Measurements from ENCODE around the gene PTPRT.

Gene PTPRT

DNA sequence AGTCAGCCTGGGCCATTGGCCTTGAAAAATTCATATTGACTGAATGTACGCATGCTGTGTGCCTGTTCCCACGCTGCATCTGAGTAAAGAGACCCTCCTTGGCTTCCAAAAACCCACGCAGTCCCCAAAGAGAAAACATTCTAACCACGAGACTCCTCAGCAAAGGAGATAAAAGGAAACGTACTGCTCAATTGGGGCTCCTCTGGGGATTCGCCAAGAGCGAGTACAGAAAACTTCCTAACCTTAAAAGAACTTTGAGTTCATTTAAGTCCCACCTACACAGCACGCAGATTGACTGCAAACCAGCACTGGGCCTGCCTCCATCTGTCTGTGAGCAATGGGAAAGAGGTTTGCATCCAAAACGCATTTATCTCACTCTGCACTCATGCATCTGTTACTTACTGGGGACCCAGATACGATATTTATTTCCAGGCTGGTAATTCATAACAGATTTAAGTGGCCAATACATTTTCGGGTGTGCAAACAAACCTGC lies 1065.7 kb downstream of the PTPRT start:
- TF ChIP-seq, protein P1, sequence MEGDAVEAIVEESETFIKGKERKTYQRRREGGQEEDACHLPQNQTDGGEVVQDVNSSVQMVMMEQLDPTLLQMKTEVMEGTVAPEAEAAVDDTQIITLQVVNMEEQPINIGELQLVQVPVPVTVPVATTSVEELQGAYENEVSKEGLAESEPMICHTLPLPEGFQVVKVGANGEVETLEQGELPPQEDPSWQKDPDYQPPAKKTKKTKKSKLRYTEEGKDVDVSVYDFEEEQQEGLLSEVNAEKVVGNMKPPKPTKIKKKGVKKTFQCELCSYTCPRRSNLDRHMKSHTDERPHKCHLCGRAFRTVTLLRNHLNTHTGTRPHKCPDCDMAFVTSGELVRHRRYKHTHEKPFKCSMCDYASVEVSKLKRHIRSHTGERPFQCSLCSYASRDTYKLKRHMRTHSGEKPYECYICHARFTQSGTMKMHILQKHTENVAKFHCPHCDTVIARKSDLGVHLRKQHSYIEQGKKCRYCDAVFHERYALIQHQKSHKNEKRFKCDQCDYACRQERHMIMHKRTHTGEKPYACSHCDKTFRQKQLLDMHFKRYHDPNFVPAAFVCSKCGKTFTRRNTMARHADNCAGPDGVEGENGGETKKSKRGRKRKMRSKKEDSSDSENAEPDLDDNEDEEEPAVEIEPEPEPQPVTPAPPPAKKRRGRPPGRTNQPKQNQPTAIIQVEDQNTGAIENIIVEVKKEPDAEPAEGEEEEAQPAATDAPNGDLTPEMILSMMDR (IDR thresholded peaks at IDR 0.05; ENCODE audit: control extremely low read depth, extremely low read depth, low read depth, missing control alignments): no peak
- DNase-seq (ENCODE audit: extremely low spot score): no peak
- CTCF ChIA-PET: no interaction called here
- POLR2A ChIA-PET: no interaction called here

- ChIA-PET CTCF (no interaction called here), POLR2A (no interaction called here)
- no peak for DNase-seq (ENCODE audit: extremely low spot score)
- TF ChIP-seq, protein P1 (IDR thresholded peaks at IDR 0.05; ENCODE audit: control extremely low read depth, extremely low read depth, low read depth, missing control alignments): no peak
These were observed 1071.1 kb downstream of the PTPRT start for GRCh38 chr20:42118409-42119125.

GRCh38 chr20:42118001-42118400 lies 1071.7 kb downstream of the PTPRT start:
- ChIA-PET CTCF (no interaction called here), POLR2A (no interaction called here)
- TF ChIP-seq, protein P1 (IDR thresholded peaks at IDR 0.05; ENCODE audit: control extremely low read depth, extremely low read depth, low read depth, missing control alignments): no peak
- DNase-seq (ENCODE audit: extremely low spot score): no peak

GRCh38 chr20:42113236-42113635 lies 1076.5 kb downstream of the PTPRT start:
- TF ChIP-seq, protein P1 (IDR thresholded peaks at IDR 0.05; ENCODE audit: control extremely low read depth, extremely low read depth, low read depth, missing control alignments): no peak
- ChIA-PET CTCF (no interaction called here), POLR2A (no interaction called here)
- DNase-seq (ENCODE audit: extremely low spot score): no peak

DNA sequence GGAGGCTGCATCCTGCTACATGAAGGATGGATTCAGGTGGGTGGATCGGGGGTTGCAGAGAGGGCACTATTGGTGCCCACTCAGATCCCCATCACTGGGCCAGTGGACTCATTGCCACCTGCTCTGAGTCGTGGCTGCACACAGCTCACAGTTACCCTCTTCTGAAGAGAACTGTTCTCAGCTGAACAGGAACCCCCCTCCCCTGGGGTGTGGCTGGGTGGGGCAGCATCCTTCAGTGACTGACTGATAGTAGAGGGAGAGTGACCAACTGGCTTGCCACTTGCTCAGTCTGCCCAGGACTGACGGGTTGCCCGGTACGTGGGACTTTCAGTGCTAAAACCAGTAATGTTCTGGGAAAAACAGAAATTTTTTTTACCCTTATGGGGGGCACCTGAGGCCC lies 1077.5 kb downstream of the PTPRT start:
- ChIA-PET POLR2A (no interaction called here), CTCF (no interaction called here)
- TF ChIP-seq, protein P1 (IDR thresholded peaks at IDR 0.05; ENCODE audit: control extremely low read depth, extremely low read depth, low read depth, missing control alignments): no peak
- no peak for DNase-seq (ENCODE audit: extremely low spot score)

- no peak for DNase-seq (ENCODE audit: extremely low spot score)
- POLR2A ChIA-PET: no interaction called here
- CTCF ChIA-PET: no interaction called here
- TF ChIP-seq, protein P1 (IDR thresholded peaks at IDR 0.05; ENCODE audit: control extremely low read depth, extremely low read depth, low read depth, missing control alignments): no peak
These were observed 1078.4 kb downstream of the PTPRT start for GRCh38 chr20:42111349-42111748.

Data from GM10248 (cell line).